Testis (tissue), 3 donors: Measurements from ENCODE around the gene DLG2. TPM values are rescaled to one million over a fixed set of nuclear protein-coding genes. Genes with fewer than 3 reads are reported as not detected.

Experiments used
- DNase-seq: peaks from one replicate; pipeline ENCODE4 v3.0.0-alpha.2; 2019
- H3K27ac ChIP-seq, 2 donors: fragments of 200-600 bp; sonication (generic); one replicate each; pipeline ENCODE4 v1.5.1; 2019
- H3K27me3 ChIP-seq: fragments of 200-600 bp; sonication (generic); one replicate; pipeline ENCODE4 v1.5.1; 2019
- H3K36me3 ChIP-seq: fragments of 200-600 bp; sonication (generic); one replicate; pipeline ENCODE4 v1.5.1; 2017; ENCODE audit warnings: low read depth; ENCODE audit errors: missing control alignments
- H3K4me1 ChIP-seq: fragments of 200-600 bp; sonication (generic); one replicate; pipeline ENCODE4 v1.5.1; 2019
- H3K4me3 ChIP-seq, 2 donors: fragments of 200-600 bp; sonication (generic); one replicate each; pipeline ENCODE4 v1.5.1; 2017 to 2019
- H3K9me3 ChIP-seq: fragments of 200-600 bp; sonication (generic); one replicate; pipeline ENCODE4 v1.5.1; 2017
- CTCF ChIP-seq, 3 experiments: fragments of 450-650 bp in 2 of 3; fragments of 200-600 bp in 1 of 3; sonication (generic) in 1 of 3; IDR thresholded peaks; one replicate each; pipeline ENCODE4 v1.5.1; 2016 to 2019; ENCODE audit warnings: antibody characterized with exemption in 3 of 3, mild to moderate bottlenecking in 2 of 3, moderate library complexity in 1 of 3
- POLR2A ChIP-seq: fragments of 450-650 bp; IDR thresholded peaks from one replicate; pipeline ENCODE4 v1.6.1; 2017; ENCODE audit warnings: antibody characterized with exemption, mild to moderate bottlenecking, moderate library complexity
- WGBS, 2 donors: methylation state at CpG; one replicate each; pipeline ENCODE4 v1.1.5; 2018; 5-methylcytosine and 5-hydroxymethylcytosine counted together
- intact Hi-C: fragments of 100-400 bp; cut with DNase I; formaldehyde crosslinking; loops from one replicate; pipeline ENCODE4 v1.15.1; 2023; ENCODE audit warnings: low total_unique reads
- polyA plus RNA-seq: library from polyadenylated mRNA; stranded (reverse); fragments of 350-450 nt; fragmentation: Illumina TruSeq; extraction: RNeasy Lipid Tissue Mini Kit (QIAGEN cat#74804); gene quantifications from one replicate; pipeline ENCODE4 v1.2.3, GENCODE V29; 2014; ENCODE audit warnings: low read depth, low replicate concordance; ENCODE audit not compliant: insufficient read depth
- total RNA-seq, 2 donors: library from RNA; depleted of rRNA; stranded (reverse); fragments of >200 nt; gene quantifications; one replicate each; pipeline ENCODE4 v1.2.3, GENCODE V29; 2016

Gene DLG2
- total and polyA plus RNA-seq, 3 donors from 2014 or later: 13.8 to 23.0 (median 14.1) TPM

DNA sequence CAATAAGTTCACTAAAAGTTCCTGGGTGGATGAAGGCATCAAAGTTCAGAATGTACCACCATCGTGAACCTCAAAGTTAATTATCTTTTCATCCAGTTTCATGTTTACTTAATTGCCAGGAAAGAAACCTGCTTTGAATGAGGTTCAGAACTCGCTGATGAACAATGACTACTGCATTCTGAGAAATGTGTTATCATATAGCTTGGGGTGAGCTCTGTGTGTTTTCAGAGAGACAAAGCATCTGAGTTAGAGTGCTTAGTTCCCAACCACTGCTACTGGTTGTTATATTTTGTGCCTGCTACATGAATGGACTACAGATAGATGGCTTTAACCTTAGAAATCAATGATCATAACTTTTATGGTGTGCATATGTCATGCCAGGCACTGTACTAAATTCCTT lies 1131.0 kb downstream of the DLG2 start:
- H3K4me1 ChIP-seq: peaks cover 3% of the 10 kb centered on the region
- 76 to 86% methylated on average over 2 of the region's 2 CpGs for WGBS, 2 donors

DNA sequence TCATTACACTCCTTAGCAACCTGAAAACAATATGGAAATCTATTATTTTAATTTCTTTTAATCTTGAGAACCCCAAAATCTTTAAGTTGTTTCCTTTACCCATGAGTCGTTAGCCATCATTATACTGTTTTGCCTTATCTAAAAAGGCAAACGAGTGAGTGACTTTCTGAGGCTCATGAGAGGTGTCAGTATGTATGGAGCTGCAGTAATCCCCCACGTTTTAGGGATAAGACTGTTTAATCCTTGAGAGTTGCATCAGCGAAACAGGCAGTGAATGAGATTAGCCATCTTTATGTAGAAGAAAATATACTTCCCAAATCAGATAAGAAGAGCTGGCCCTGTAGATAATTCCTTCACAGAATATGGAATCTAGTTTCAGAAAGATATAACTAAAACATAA lies 1147.0 kb downstream of the DLG2 start:
- Histone ChIP-seq H3K27ac (no peak overlapping the region), H3K36me3 (no peaks in the 10 kb centered on the region), H3K4me1 (no peaks in the 10 kb centered on the region), H3K4me3 (no peak overlapping the region), H3K9me3 (no peaks in the 10 kb centered on the region), H3K27me3 (no peaks in the 10 kb centered on the region)
- 67 to 70% methylated on average over 4 of the region's 4 CpGs for WGBS, 2 donors
- no peak for DNase-seq
- intact Hi-C loops: no loop called here
- no peak for TF ChIP-seq POLR2A
- TF ChIP-seq CTCF (IDR thresholded peaks at IDR 0.05): no peak

More for the DNA sequence above, 1131.0 kb downstream of the DLG2 start:
- Histone ChIP-seq H3K27ac (no peak overlapping the region), H3K36me3 (no peaks in the 10 kb centered on the region), H3K4me3 (no peak overlapping the region), H3K9me3 (no peaks in the 10 kb centered on the region), H3K27me3 (no peaks in the 10 kb centered on the region)
- no peak for DNase-seq
- TF ChIP-seq CTCF (IDR thresholded peaks at IDR 0.05): no peak
- no peak for TF ChIP-seq POLR2A
- intact Hi-C loops: no loop called here

DNA sequence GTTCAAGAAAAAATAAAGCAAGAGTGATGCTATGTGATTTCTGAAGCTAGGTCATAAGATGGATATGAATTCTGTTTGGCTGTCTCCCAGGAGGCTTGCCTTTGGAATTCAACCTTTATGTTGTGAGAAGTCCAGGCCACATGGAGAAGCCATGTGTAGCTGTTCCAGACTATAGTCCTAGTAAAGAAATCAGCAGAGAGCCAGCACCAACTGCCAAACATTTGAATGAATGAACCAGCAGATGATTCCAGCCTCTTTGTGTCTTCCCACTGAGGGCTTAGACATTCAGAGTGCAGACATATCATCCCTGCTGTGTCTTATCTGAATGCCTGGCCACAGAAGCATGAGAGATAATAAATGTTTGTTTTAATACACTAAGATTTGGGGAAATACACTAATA lies 1150.6 kb downstream of the DLG2 start:
- H3K27ac ChIP-seq: no peak overlapping the region
- H3K36me3 ChIP-seq: no peaks in the 10 kb centered on the region
- no peaks in the 10 kb centered on the region for H3K4me1 ChIP-seq
- H3K27me3 ChIP-seq: no peaks in the 10 kb centered on the region
- H3K9me3 ChIP-seq: no peaks in the 10 kb centered on the region
- TF ChIP-seq POLR2A: no peak
- no peak for TF ChIP-seq CTCF (IDR thresholded peaks at IDR 0.05)
- H3K4me3 ChIP-seq: no peak overlapping the region
- intact Hi-C loops: no loop called here
- DNase-seq: no peak

DNA sequence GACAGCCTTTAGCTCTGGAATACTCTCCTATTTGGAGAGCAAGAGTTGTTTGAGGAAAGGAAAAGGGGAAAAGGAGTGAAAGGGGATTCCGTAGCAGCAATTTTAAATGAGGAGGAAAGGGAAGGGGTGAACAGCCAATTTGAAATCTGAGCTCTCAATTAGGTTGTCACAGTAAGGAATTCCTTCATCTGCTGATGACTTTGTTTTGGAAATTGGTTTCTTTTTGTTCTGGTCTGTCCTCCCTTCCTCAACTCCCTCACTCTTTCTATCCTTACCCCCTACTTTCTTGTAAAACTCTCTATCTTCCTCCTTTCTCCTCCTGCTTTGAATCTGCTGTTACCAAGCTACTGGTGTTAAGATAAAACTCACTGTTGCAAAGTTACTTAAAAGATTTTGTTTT lies 1155.6 kb downstream of the DLG2 start:
- Histone ChIP-seq H3K36me3 (no peaks in the 10 kb centered on the region), H3K4me3 (no peak overlapping the region), H3K9me3 (no peaks in the 10 kb centered on the region), H3K27ac (no peak overlapping the region), H3K27me3 (no peaks in the 10 kb centered on the region), H3K4me1 (no peaks in the 10 kb centered on the region)
- TF ChIP-seq POLR2A (no peak), CTCF (IDR thresholded peaks at IDR 0.05) (no peak)
- intact Hi-C loops: no loop called here
- WGBS, 2 donors: 54 to 68% methylated on average over 1 of the region's 1 CpG
- DNase-seq: no peak

DNA sequence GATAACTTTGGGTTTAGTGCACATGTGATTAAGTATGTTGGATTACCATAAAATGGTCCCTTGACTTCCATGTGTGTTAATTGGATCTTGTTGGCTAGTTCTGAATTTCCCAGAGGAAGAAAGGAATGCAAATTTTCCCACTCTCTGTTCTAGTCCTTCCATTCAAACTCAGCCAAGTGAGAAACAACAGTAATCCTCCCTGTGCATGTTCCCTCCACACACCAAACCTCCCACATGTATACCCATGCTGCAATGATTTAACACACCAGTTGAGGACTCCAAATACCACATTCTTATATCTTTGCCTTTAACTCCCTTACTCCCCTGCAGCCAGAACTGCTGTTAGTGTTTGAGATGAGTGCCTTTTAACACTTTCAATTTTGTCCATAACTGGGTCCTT lies 1158.9 kb downstream of the DLG2 start:
- no peak overlapping the region for H3K4me3 ChIP-seq
- DNase-seq: no peak
- no peaks in the 10 kb centered on the region for H3K36me3 ChIP-seq
- intact Hi-C loops: no loop called here
- no peaks in the 10 kb centered on the region for H3K4me1 ChIP-seq
- no peak for TF ChIP-seq POLR2A
- no peaks in the 10 kb centered on the region for H3K9me3 ChIP-seq
- H3K27ac ChIP-seq: no peak overlapping the region
- H3K27me3 ChIP-seq: no peaks in the 10 kb centered on the region
